HCT116 (cell line): Measurements from ENCODE around the gene TTC8. TPM values are rescaled to one million over a fixed set of nuclear protein-coding genes. Genes with fewer than 3 reads are reported as not detected.

Source experiments
- ATAC-seq: fragments of 200-7000 bp; cut with Tn5 transposase; 2 replicates; pipeline ENCODE4 v1.9.1; 2020; ENCODE audit warnings: mild to moderate bottlenecking, moderate library complexity
- BruUV-seq: library from RNA; stranded (reverse); fragments of 400-500 nt; replicated peaks from 2 replicates; lab custom pipeline; 2021; lab: Mats Ljungman, UMichigan
- CTCF ChIA-PET: fragments of 300-600 bp; sonication (Branson Sonifier 250); formaldehyde crosslinking; loops from one replicate; lab custom pipeline; 2021; ENCODE audit warnings: antibody characterized with exemption; lab: Charles Lee
- POLR2A ChIA-PET: fragments of 300-600, 350-600 bp; sonication (Branson Sonifier 250); formaldehyde crosslinking; loops from one replicate; lab custom pipeline; 2021; ENCODE audit warnings: antibody characterized with exemption; lab: Charles Lee
- RAD21 ChIA-PET, 2 experiments: fragments of 300-600 bp; sonication (Branson Sonifier 250); formaldehyde crosslinking; loops; one replicate each; lab custom pipeline; 2023; ENCODE audit warnings: low total read pairs in 2 of 2; ENCODE audit not compliant: uncharacterized antibody in 2 of 2, unreplicated experiment in 2 of 2, low non-redundant PET in 1 of 2; lab: Charles Lee
- DNase-seq: peaks from one replicate; pipeline ENCODE4 v3.0.0-alpha.2; 2010; ENCODE audit warnings: low read depth, low spot score
- H2AFZ ChIP-seq: fragments of 200-600 bp; shearing (Covaris generic), sonication (generic); 2 replicates; pipeline ENCODE4 v1.6.1; 2017; ENCODE audit warnings: low read depth, mixed run types, mixed read lengths, antibody characterized with exemption, low read length; ENCODE audit not compliant: poor library complexity, severe bottlenecking
- H3K27ac ChIP-seq: 2 replicates; pipeline ENCODE4 v1.5.1; 2012; ENCODE audit warnings: low read depth, low read length
- H3K27me3 ChIP-seq: fragments of 200-600 bp; sonication (generic); 2 replicates; pipeline ENCODE4 v1.6.1; 2016; ENCODE audit warnings: mixed run types, low read length, mixed read lengths; ENCODE audit not compliant: insufficient read depth
- H3K36me3 ChIP-seq, 2 experiments: fragments of 200-500 bp in 1 of 2; fragments of 200-600 bp in 1 of 2; sonication (Bioruptor generic) in 1 of 2; sonication (generic) in 1 of 2; 2 replicates each; pipeline versions ENCODE4 v1.5.1 to v1.6.1; 2014 to 2016; ENCODE audit warnings: low read length in 2 of 2, inconsistent platforms in 1 of 2, mixed read lengths in 1 of 2, mixed run types in 1 of 2; ENCODE audit not compliant: insufficient read depth in 2 of 2, control insufficient read depth in 1 of 2
- H3K4me1 ChIP-seq, 2 experiments: fragments of 200-600 bp in 1 of 2; sonication (generic) in 1 of 2; 2 replicates each; pipeline versions ENCODE4 v1.5.1 to v1.6.1; 2012 to 2017; ENCODE audit warnings: low read length in 2 of 2, inconsistent platforms in 1 of 2, mild to moderate bottlenecking in 1 of 2, mixed read lengths in 1 of 2, mixed run types in 1 of 2, moderate library complexity in 1 of 2; ENCODE audit not compliant: insufficient read depth in 2 of 2, control insufficient read depth in 1 of 2
- H3K4me2 ChIP-seq: fragments of 200-600 bp; sonication (generic); 2 replicates; pipeline ENCODE4 v1.6.1; 2017; ENCODE audit warnings: mixed run types, low read length, mixed read lengths
- H3K4me3 ChIP-seq, 2 experiments: fragments of 200-600 bp in 1 of 2; sonication (generic) in 1 of 2; replicated peaks in 1 of 2; 2 replicates each; pipeline ENCODE4 v1.5.1; 2011 to 2016; ENCODE audit warnings: low read length in 2 of 2, control low read depth in 1 of 2, low read depth in 1 of 2, mild to moderate bottlenecking in 1 of 2, mixed read lengths in 1 of 2, mixed run types in 1 of 2
- H3K79me2 ChIP-seq: fragments of 200-600 bp; sonication (generic); 2 replicates; pipeline ENCODE4 v1.6.1; 2017; ENCODE audit warnings: mild to moderate bottlenecking, mixed run types, low read length, moderate library complexity, mixed read lengths; ENCODE audit not compliant: insufficient read depth
- H3K9ac ChIP-seq: fragments of 200-600 bp; sonication (generic); 2 replicates; pipeline ENCODE4 v1.6.1; 2016; ENCODE audit warnings: low read length, mixed read lengths
- H3K9me2 ChIP-seq: fragments of 200-600 bp; sonication (generic), shearing (Covaris generic); 2 replicates; pipeline ENCODE4 v1.6.1; 2017; ENCODE audit warnings: mixed run types, mild to moderate bottlenecking, moderate library complexity; ENCODE audit not compliant: insufficient read depth
- H3K9me3 ChIP-seq, 2 experiments: fragments of 200-500 bp in 1 of 2; fragments of 200-600 bp in 1 of 2; sonication (Bioruptor generic) in 1 of 2; sonication (generic) in 1 of 2; 2 replicates each; pipeline ENCODE4 v1.6.1; 2014 to 2017; ENCODE audit warnings: low read length in 2 of 2, mixed read lengths in 2 of 2, inconsistent platforms in 1 of 2, low read depth in 1 of 2, mild to moderate bottlenecking in 1 of 2, mixed run types in 1 of 2, moderate library complexity in 1 of 2; ENCODE audit not compliant: control insufficient read depth in 1 of 2, insufficient read depth in 1 of 2
- H4K20me1 ChIP-seq: fragments of 200-600 bp; sonication (generic), shearing (Covaris generic); 2 replicates; pipeline ENCODE4 v1.6.1; 2017; ENCODE audit warnings: mixed run types, mild to moderate bottlenecking, moderate library complexity; ENCODE audit not compliant: insufficient read depth
- ATF3 ChIP-seq: IDR thresholded peaks from 2 replicates; pipeline ENCODE4 v1.6.1; 2012
- CTCF ChIP-seq, 3 experiments: fragments of 200-600 bp in 1 of 3; sonication (generic) in 1 of 3; IDR thresholded peaks in 2 of 3; conservative IDR thresholded peaks in 1 of 3; 2 replicates each; pipeline ENCODE4 v1.5.1; 2012 to 2017; ENCODE audit warnings: low read depth in 2 of 3, low read length in 2 of 3, antibody characterized with exemption in 1 of 3, borderline replicate concordance in 1 of 3, control low read depth in 1 of 3, mild to moderate bottlenecking in 1 of 3, mixed read lengths in 1 of 3, mixed run types in 1 of 3, moderate library complexity in 1 of 3; ENCODE audit not compliant: insufficient read depth in 1 of 3
- EGR1 ChIP-seq: IDR thresholded peaks from 2 replicates; pipeline ENCODE4 v1.6.1; 2012; ENCODE audit warnings: low read depth
- ELF1 ChIP-seq: IDR thresholded peaks from 2 replicates; pipeline ENCODE4 v1.6.1; 2012; ENCODE audit warnings: low read depth, borderline replicate concordance
- EZH2 ChIP-seq: fragments of 200-600 bp; sonication (generic); IDR thresholded peaks from 2 replicates; pipeline ENCODE4 v1.6.1; 2017; ENCODE audit warnings: antibody characterized with exemption, mixed run types
- EZH2phosphoT487 ChIP-seq: fragments of 200-600 bp; IDR thresholded peaks from 2 replicates; pipeline ENCODE4 v1.6.1; 2018; ENCODE audit warnings: antibody characterized with exemption, borderline replicate concordance
- FOSL1 ChIP-seq: IDR thresholded peaks from 2 replicates; pipeline ENCODE4 v1.6.1; 2012; ENCODE audit warnings: low read depth
- JUND ChIP-seq: IDR thresholded peaks from 2 replicates; pipeline ENCODE4 v1.6.1; 2012
- MAX ChIP-seq: IDR thresholded peaks from 2 replicates; pipeline ENCODE4 v1.6.1; 2012
- POLR2A ChIP-seq: IDR thresholded peaks from 2 replicates; pipeline ENCODE4 v1.7.0; 2011; ENCODE audit warnings: borderline replicate concordance; ENCODE audit not compliant: insufficient read depth, insufficient read length; ENCODE audit errors: extremely low read depth
- POLR2AphosphoS5 ChIP-seq: IDR thresholded peaks from 2 replicates; pipeline ENCODE4 v1.6.1; 2011; ENCODE audit warnings: mild to moderate bottlenecking, low read depth, low read length, moderate library complexity
- REST ChIP-seq: IDR thresholded peaks from 2 replicates; pipeline ENCODE4 v1.6.1; 2012; ENCODE audit warnings: low read depth
- SP1 ChIP-seq: IDR thresholded peaks from 2 replicates; pipeline ENCODE4 v1.6.1; 2012; ENCODE audit warnings: low read depth
- SRF ChIP-seq: IDR thresholded peaks from 2 replicates; pipeline ENCODE4 v1.6.1; 2012; ENCODE audit warnings: low read depth
- TCF7L2 ChIP-seq: IDR thresholded peaks from 2 replicates; pipeline ENCODE4 v1.7.0; 2011; ENCODE audit warnings: borderline replicate concordance, inconsistent platforms; ENCODE audit not compliant: insufficient read depth, insufficient read length; ENCODE audit errors: extremely low read depth
- YY1 ChIP-seq: IDR thresholded peaks from 2 replicates; pipeline ENCODE4 v1.6.1; 2011; ENCODE audit warnings: low read length, low read depth, moderate library complexity, mild to moderate bottlenecking; ENCODE audit not compliant: insufficient replicate concordance; ENCODE audit errors: extremely low read depth
- ZBTB33 ChIP-seq: IDR thresholded peaks from 2 replicates; pipeline ENCODE4 v1.6.1; 2011; ENCODE audit warnings: mild to moderate bottlenecking, low read length, moderate library complexity; ENCODE audit not compliant: insufficient replicate concordance; ENCODE audit errors: extremely low read depth
- ZFX ChIP-seq: fragments of 450-650 bp; IDR thresholded peaks from 2 replicates; pipeline ENCODE4 v1.6.1; 2017
- ZNF274 ChIP-seq: fragments of 200-500 bp; sonication (Bioruptor generic); IDR thresholded peaks from 2 replicates; pipeline ENCODE4 v1.6.1; 2014; ENCODE audit warnings: mild to moderate bottlenecking, low read depth, low read length, inconsistent platforms
- intact Hi-C: fragments of 100-400 bp; cut with micrococcal nuclease; formaldehyde crosslinking; loops from 2 replicates; pipeline ENCODE4 v1.10.0; 2022
- total RNA-seq: library from RNA; stranded (reverse); gene quantifications from one replicate; pipeline ENCODE4 v1.2.1, GENCODE V29; 2021; ENCODE audit not compliant: unreplicated experiment

TTC8 gene
- total RNA-seq, 1 experiment from 2014 or later, result 21.4 TPM

- Histone ChIP-seq H3K79me2 (no peaks in the 10 kb centered on the region), H3K4me2 (no peak overlapping the region), H3K27ac (no peak overlapping the region), H3K4me1 (no peaks in the 10 kb centered on the region), H3K9me2 (no peaks in the 10 kb centered on the region), H2AFZ (no peak overlapping the region), H3K4me3 (no peak overlapping the region)
- POLR2A ChIA-PET, result no interaction called here
- BruUV-seq, result no TSS peak
- no peak for ATAC-seq
- CTCF ChIA-PET, result no interaction called here
- RAD21 ChIA-PET, result no interaction called here
- TF ChIP-seq ELF1 (no peak), ZFX (no peak), ZBTB33 (no peak), EGR1 (no peak), EZH2phosphoT487 (no peak), EZH2 (no peak), POLR2AphosphoS5 (no peak), JUND (no peak), TCF7L2 (no peak), YY1 (no peak), CTCF (IDR thresholded peaks at IDR 0.05 in 2 of 3, conservative IDR thresholded peaks at IDR 0.05 in 1 of 3; ENCODE audit: borderline replicate concordance in 1 of 3, insufficient read depth in 1 of 3, low read depth in 2 of 3, low read length in 2 of 3) (no peak), ATF3 (no peak), REST (no peak), MAX (no peak), SRF (no peak), SP1 (no peak), FOSL1 (no peak), ZNF274 (no peak), POLR2A (no peak)
- TF ChIP-seq, all 23 proteins: peak for 0
- H3K9me3 ChIP-seq, result no peaks in the 10 kb centered on the region
- intact Hi-C loops, result no loop called here
- no peaks in the 10 kb centered on the region; the same call in 1 of the 2 replicates for H3K27me3 ChIP-seq
- no peak overlapping the region for H3K9ac ChIP-seq
- no peak for DNase-seq
- H4K20me1 ChIP-seq, result no peaks in the 10 kb centered on the region
- no peaks in the 10 kb centered on the region for H3K36me3 ChIP-seq
These were observed 79.8 kb downstream of the TTC8 start for GRCh38 chr14:88904206-88904647.
